ENCODE data around the gene ATG7.

ATG7 gene

GRCh38 chr3:11551036-11551435 is 278.8 kb downstream of the ATG7 start:
- TF ChIP-seq CTCF (IDR thresholded peaks at IDR 0.05; ENCODE audit: low read depth, low read length): no peak
- DNase-seq (ENCODE audit: low read depth in 2 of 2): no peak
- no peak overlapping the region for H3K4me3 ChIP-seq (replicated peaks in 1 of 2; ENCODE audit: low read depth in 2 of 2, low read length in 2 of 2)

GRCh38 chr3:11552289-11553264 is 280.4 kb downstream of the ATG7 start:
- TF ChIP-seq CTCF (IDR thresholded peaks at IDR 0.05; ENCODE audit: low read depth, low read length): no peak
- no peak overlapping the region for H3K4me3 ChIP-seq (replicated peaks in 1 of 2; ENCODE audit: low read depth in 2 of 2, low read length in 2 of 2)
- DNase-seq (ENCODE audit: low read depth in 2 of 2): no peak

GRCh38 chr3:11553436-11554235 is 281.4 kb downstream of the ATG7 start:
- TF ChIP-seq CTCF (IDR thresholded peaks at IDR 0.05; ENCODE audit: low read depth, low read length): no peak
- H3K4me3 ChIP-seq (replicated peaks in 1 of 2; ENCODE audit: low read depth in 2 of 2, low read length in 2 of 2): no peak overlapping the region
- DNase-seq (ENCODE audit: low read depth in 2 of 2): peak; percentile 42 to 66

- no peak for TF ChIP-seq CTCF (IDR thresholded peaks at IDR 0.05; ENCODE audit: low read depth, low read length)
- H3K4me3 ChIP-seq (replicated peaks in 1 of 2; ENCODE audit: low read depth in 2 of 2, low read length in 2 of 2): no peak overlapping the region
- DNase-seq (ENCODE audit: low read depth in 2 of 2): no peak
These were observed 282.0 kb downstream of the ATG7 start for GRCh38 chr3:11554236-11554610.

GRCh38 chr3:11554666-11555065 is 282.5 kb downstream of the ATG7 start:
- no peak for TF ChIP-seq CTCF (IDR thresholded peaks at IDR 0.05; ENCODE audit: low read depth, low read length)
- H3K4me3 ChIP-seq (replicated peaks in 1 of 2; ENCODE audit: low read depth in 2 of 2, low read length in 2 of 2): no peak overlapping the region
- no peak for DNase-seq (ENCODE audit: low read depth in 2 of 2)

GRCh38 chr3:11555211-11555782 is 283.1 kb downstream of the ATG7 start:
- DNase-seq (ENCODE audit: low read depth in 2 of 2): no peak
- no peak for TF ChIP-seq CTCF (IDR thresholded peaks at IDR 0.05; ENCODE audit: low read depth, low read length)
- no peak overlapping the region for H3K4me3 ChIP-seq (replicated peaks in 1 of 2; ENCODE audit: low read depth in 2 of 2, low read length in 2 of 2)
